Activated CD4-positive, alpha-beta T cell treated with anti-CD3 and anti-CD28 coated beads for 48 hours (primary cell): Measurements from ENCODE around the gene NKX1-1.

Source experiments
- DNase-seq: peaks from one replicate; pipeline ENCODE4 v3.0.0-alpha.2; 2020

NKX1-1 gene

DNA sequence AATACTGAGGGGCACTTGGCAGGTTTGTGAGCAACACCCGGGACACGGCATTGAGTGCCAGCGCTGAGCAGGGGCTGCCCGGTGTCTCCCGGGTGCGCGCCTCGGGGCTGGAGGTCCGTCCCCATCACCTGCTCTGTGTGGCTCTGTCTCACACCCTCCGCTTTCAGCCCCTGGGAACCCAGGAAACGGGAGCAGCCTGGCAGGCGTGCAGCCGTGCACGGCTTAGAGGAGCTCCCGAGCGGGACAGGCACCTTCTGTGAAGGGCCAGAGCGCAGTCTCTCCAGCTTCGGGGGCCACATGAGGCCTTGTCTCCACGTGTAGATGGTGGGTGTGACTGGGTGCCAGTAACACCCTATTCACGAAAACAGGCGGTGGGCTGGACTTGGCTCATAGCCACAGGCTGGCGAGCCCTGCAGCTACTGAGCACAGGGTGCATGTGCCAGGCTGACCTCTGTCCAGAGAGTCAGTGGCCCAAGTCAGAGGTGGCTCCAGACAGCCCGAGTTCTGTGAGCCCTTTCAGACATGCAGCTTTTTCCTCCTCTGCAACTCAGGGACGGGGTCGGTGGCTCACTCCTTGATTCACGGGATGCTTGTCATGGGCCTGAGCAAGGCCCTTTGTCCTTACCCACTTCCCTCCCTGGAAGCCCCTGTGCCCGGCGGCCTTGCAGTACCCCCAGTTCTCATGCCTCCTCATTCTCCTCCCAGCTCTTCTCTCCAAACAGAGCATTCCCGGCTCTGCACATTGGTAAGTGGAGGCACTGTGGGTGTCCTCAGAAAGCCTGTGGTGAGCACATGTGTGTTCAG, 35.7 kb downstream of the NKX1-1 start:
- no peak for DNase-seq

DNA sequence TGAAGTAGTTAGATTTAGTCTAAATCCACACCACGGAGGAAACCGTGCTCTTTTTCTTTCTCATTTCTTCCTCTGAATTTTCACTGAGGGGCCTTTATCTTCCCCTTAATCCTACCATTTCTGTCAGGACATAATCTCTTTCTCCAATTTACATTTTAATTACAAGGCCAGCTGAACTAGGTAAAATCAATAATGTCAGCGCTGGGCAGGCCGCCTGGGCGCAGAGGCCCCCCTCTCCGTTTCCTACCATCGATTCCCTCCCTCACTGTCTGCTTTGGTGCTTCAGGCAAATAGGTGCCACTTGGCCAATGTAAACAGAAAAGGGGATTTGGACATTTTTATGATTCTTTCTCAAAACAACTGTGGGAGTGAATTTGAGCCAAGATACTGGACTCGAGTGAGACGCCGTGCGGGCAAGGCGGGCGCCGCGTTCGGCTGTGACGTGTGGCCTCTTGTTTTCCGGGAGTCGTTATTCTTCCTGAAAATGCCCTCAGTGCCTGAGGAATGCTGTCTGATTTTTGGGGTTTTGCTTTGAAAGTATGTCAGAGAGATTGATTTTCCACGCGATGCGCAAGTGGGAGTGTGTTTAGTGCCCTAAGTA, 36.7 kb downstream of the NKX1-1 start:
- no peak for DNase-seq

DNA sequence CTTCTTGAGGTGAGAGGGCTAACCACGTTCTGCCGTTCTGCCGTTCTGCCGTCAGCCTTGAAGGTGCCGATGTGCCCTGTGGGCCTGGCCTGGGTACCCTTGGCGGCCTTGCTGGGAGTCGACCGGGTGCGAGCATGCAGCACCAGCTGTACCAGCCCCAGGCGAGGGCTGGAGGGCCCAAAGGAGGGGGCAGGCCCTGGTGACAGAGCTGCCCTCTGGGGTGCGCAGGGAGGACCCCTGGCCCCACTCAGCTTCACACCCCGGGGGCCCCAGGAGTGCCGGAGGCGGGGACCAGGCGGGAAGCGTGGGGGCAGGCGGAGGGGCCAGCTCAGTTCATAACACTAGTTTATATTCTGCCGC, 37.2 kb downstream of the NKX1-1 start:
- DNase-seq, result no peak

DNA sequence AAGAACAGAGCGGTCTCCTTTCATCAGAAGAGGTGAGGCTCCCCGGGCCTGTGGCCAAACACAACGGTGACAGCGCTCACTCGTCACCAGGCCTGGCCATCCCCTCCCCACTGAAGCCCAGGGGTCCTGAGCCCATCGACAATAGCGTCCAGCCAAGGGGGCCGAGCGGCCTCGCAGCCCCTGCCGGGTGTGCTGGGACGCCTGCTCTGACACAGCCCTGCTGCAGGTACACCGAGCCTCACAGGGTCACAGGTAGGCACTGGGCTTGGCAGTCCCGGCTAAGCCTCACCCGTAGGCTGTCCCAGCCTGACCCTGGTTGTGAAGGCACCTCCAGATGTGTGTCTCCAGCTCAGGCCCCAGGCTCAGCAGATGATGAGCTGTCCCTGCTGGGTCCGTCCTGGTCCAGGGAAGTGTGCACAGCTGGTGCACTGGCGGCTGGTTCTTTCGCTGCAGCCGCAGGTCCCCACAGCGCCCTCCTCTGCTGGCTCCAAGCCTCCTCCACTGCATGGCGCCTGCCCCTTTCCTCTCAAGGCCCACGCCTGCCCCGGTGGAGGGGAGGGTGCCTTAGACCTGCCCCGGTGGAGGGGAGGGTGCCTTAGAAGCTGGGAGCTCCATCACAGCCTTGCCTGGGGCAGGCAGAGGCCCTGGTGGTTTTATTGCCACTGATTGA, 37.7 kb downstream of the NKX1-1 start:
- DNase-seq, result no peak

DNA sequence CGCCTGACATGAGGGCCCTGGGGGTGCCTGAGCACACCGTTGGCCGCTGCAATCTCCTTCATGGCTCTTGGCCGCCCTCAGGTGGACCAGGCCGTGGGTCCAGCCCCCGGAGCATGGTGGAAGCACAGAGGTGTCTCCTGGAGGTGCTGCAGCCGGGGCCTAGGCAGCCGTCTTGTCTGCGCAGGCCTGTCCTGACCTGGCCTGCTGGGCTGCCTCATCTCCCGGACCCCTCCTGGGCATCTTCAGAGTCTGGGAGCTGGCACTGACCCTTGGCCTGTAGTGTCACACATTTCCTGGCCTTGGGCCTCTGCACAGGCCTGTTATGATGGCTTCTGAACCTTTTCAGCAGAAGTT, 38.3 kb downstream of the NKX1-1 start:
- no peak for DNase-seq

DNA sequence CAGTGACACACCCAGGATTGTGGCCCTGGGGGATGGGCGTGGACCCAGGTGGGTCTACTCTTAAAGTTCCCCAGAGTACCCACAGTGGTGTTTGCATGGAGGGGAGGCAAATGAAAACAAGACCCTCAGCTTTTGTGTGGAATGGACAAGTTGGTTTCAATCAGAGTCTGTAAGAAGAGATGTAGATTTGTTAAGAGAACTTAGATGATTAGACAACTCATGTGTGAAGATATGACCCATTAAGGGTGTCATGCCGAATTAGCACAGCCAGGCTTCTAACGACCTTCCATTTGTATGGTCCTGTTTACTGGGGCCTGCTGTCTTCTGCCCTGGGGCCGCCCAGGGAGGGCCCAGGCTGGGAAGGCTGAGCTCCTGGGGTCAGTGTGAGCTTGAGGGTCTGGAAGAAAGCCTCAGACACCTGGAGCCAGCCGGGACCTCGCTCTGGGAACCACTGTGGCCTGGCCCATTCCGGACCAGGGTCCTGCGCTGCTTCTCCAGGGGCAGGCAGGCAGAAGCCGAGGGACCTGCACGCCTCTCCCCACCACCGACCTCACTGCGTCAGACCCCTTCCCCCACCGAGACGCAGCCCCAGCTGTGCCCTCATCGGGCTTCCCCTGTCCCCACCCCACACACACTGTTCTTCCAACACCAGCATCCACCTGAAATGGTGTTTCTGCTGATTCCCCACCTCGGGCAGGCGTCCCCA, 38.9 kb downstream of the NKX1-1 start:
- DNase-seq, result no peak

DNA sequence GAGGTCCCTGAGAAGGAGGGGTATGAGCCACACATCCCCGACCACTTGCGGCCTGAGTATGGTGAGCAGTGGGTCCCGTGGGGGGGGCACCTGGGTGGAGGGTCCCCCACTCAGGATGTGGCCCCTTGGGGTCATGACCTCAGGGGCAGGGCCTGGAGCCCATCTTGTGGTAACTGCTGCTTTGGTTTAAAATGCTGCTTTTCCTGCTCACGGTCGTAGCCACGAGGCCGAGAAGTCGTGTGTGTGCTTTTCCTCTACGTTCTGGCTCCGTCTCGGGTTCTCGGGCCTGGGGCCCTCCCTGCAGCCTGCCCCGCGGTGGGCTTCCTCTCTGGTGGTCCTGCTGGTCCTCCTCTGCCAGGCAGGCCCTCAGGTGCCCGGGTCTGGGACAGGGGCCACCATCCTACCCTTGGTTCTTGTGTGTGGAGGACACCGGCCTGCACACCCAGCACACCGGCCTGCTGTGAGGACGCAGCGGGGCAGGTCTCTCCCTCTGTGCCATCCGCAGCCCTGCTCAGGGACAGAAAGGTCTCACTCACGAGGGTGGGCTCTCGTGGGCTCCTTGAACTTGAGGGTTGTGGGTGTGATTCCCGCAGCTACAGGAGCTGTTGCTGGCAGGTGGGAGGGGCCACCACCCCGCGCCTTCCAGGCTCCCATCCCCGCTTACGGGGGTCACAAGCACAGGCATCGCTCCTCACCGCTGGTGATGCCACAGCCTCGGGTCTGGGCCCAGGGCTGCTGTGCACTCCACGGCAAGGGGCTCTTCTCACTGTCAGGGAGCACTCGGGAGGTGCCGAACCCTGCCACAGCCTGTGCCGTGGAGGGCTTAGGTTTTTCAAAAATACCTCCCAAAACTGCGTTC, 39.6 kb downstream of the NKX1-1 start:
- DNase-seq, result no peak

DNA sequence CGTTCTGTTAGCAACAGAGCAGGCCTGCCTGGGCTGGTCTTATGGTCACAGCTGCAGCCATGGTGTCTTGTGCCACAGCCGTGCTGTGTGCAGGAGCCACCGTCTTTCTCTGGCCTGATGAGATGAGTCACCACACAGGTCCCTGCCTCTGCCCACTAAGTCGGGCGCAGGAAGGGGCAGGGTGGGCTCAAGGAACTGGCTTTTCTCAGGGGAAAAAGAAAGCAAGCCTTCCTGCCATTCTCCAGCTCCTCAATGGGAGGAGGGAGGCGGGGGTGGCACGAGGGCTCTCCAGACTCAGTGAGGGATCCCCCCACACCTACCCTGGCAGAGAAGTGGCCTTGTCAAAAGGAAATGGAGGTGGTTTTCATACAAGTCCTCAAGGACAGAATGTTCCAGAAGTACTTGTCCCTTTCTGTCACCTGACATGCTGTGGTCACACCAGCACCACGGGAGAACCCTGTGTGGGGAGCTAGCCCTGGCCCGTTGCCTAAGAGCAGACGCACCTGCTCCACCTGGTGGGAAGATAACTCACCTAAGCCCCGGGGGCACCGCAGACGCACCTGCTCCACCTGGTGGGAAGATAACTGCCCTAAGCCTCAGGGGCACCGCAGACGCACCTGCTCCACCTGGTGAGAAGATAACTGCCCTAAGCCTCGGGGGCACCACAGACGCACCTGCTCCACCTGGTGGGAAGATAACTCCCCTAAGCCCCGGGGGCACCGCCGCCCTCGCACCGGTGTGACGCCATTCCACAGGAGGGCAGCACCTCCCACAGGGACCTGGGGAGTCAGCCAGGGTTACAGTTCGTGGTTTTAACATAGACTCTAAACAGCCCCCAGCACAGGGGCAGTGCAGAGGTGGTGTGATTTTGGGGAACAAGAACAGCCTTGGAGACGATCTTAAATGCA, 40.7 kb downstream of the NKX1-1 start:
- no peak for DNase-seq

DNA sequence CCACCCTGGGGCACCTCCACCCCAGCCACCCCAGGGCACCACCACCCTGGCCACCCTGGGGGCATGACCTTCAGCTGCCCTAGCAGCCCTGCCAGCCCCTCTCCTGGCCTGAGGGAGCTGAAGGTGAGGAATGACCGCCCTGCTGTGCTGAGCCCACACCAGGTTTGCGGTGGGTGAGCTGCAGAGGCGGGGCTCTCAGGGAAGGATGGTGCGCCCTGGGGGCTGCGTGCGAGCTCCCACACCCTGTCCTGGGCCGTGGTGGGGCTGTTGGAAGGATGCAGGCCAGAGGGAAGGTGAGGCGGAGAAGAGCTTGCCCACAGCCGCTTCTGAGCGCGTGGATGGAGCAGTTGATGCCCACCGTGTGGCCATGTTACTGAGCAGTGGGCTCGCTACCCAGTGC, 41.5 kb downstream of the NKX1-1 start:
- DNase-seq, result no peak

DNA sequence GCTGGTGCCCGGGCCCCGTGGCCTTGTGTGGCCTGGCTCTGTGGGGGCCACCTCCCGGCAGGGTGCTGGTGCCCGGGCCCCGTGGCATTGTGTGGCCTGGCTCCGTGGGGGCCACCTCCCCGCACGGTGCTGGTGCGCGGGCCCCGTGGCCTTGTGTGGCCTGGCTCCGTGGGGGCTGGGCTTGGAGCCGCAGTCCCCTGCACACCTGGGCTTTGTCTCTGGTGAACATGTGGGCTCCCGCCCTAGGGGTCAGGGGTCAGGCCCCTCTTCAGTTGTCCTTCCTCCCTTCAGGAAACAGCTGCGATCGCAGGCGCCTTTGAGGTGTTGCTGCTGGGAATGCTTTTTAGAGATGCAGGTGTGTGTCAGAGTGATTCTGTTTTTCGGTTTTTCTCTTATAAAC, 42.0 kb downstream of the NKX1-1 start:
- no peak for DNase-seq

DNA sequence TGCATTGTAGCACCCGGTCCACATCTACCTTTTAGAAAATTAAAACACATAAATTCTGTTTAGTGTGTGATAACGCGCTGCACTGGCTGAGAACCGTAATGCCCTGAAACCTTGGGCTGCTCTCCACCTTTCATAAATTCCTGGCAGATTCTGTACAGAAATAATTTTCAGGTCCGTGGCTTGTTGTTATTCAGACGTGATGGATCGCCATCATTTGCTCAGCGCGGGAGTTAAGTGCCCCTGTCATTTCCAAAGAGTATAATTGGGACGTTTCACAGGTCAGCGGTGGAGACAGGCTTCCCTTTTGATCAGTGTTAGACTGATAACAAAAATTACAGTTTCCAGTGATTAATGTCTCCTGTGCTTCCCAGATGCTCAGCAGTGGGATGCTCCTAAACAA, 42.7 kb downstream of the NKX1-1 start:
- DNase-seq, result no peak

DNA sequence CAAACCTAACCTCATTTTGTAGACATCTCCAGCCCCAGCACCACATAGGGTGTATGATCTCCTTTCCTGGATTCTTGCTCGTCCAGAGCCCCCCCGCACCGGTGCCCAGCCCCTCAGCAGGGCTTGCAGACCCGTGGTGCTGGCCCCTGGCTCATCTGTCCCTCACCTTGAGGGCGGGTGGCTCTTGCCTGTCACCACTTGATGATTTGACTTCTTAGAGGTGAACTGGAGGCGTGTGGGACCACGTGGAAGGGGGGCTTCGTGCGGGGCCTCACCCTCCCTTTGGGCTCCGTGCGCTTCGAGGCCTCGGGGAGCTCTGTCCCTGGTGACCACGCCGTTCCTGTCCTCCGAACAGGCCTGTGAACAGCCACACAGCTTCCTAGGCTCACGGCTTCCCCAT, 43.7 kb downstream of the NKX1-1 start:
- no peak for DNase-seq

DNA sequence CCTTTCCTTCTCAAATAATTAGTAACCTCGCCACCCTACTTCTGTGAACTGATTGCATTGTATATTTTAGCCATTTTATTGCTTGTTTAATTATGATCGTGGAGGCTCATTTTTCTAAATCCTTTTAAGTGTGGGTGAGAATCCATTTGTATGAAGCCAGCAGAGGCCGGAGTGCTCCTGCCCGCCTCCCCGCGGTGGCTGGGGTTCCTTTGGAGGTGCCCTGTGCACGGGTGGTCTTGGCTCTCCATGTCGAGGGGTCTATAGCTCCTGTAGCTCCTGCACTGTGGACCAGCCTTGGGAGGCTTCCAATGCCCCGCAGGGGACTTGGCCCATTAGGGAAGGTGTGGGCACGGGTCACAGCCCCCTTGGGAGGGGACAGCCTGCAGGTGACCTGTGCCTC, 44.2 kb downstream of the NKX1-1 start:
- DNase-seq, result no peak

DNA sequence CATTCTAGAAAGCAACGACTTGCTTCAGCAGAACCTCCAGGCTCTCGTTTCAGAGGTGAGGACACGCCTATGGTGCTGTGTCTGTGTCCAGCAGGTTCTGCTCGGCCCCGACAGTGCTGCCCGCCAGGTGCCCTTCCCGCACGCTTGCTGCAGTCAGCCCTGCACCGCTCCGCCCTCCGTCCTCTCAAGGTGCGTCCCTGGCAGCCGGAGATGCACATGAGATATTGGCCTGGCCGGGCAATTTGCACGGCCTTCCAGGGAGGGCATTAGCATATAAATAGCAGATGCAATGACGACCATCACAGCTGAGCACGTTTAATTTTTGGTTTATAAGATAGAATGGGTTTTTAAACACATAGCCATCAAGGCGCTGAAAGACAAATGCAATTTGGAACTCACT, 44.8 kb downstream of the NKX1-1 start:
- no peak for DNase-seq

DNA sequence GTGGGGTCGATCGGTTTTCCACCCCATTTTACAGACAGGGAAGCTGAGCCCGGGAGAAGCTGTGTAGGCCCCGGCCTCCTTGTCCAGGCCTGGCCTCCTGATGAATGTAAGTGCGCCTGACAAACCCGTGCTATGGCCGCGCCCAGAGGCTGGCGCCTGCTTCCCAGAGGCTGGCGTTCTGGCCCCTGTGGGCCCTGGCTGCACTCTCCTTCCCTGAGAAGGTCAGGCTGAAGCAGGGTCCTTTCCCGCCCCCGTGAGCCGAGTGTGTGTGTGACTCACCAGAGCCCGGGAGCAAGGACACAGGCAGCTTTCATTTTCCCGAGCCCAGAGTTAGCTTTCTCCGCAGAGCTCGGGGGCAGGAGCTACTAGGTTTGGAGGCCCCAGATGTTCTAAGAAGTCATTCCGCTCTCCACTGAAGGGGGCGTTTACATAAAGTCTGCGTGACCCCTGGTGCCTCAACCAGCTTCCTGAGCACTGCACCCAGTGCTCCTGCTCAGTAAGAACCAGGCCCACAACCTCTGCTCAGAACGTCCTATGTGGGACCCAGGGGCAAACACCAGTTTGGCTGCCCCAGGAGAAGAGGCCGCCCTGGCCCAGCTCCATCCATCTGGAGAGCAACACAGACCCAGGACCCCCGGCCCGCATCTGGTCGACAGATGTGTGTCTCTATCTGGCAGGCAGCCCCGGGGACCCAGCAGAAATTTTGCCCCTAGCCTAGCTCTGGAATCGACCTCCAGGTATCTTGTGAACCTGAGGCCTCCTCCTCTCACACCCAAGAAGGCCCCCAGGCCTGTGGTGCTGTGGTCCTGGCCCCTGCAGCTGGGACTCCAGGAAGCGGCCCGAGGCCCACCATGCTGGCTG, 45.6 kb downstream of the NKX1-1 start:
- no peak for DNase-seq

DNA sequence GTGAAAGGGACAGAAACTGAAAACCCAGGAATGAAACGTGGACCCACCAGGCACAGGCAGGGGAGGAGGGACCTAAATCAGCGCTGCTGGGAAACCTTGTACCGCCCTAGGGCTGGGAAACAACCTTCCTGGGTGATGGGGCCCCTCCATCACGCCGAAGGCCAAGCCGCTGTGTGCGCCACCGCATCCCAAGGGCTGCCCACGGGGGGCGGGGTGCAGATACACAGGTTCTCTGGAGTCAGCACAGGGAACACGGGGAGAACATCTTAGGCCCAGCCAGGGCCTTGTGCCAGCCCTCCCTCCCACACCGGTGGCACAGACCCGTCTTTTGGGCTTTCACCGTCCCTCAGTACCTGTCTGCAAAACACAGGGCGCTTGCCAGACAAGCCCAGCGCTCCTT, 46.3 kb downstream of the NKX1-1 start:
- DNase-seq, result no peak

DNA sequence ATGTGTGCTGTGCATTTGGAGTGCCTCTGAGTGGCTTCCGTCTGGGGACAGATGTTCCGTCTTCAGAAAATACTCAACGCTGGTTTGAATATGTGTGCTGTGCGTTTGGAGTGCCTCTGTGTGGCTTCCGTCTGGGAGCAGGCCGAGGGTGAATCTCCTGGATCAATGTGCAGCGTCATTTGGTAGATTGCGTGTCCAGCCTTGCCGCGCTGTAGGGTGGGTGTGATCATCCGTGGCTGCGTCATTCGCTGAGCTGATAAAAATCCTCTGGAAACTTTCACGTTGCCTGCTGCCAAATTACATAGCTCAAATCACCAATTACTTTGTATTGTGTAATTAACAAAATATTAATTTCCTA, 47.1 kb downstream of the NKX1-1 start:
- no peak for DNase-seq

DNA sequence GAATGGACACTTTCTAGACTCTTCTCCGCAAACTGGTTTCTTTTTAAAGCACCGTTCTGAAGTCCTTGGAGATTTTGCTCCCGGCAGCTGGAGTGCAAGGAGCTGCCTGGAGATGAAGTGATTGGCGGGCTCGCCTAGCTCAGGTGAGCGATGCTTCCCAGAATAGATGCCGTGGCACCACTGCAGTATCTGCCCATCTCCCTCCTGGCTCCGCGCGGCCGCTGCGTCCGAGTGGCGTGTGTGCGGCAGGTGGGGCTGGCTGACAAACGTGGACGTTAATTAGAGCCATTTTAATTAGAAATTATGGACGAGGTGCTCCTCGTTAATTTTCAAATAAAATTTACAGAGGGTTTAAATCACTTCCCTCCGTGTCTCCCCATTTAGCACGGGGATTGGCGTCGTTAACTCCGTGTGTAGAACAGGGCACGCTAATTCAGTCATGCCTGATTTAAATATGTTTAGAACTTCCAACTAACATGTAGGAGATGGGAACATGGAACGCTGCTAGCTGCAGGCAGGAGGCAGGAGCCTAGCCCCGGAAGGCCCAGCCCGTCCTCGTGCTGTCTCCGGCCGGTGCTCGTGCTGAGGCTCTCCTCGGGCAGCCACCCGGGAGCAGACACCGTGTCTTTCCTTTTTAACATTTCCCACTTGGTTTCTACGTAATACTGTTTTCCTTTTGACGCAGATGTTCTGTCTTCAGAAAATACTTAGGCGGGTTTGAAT, 47.7 kb downstream of the NKX1-1 start:
- DNase-seq, result no peak

DNA sequence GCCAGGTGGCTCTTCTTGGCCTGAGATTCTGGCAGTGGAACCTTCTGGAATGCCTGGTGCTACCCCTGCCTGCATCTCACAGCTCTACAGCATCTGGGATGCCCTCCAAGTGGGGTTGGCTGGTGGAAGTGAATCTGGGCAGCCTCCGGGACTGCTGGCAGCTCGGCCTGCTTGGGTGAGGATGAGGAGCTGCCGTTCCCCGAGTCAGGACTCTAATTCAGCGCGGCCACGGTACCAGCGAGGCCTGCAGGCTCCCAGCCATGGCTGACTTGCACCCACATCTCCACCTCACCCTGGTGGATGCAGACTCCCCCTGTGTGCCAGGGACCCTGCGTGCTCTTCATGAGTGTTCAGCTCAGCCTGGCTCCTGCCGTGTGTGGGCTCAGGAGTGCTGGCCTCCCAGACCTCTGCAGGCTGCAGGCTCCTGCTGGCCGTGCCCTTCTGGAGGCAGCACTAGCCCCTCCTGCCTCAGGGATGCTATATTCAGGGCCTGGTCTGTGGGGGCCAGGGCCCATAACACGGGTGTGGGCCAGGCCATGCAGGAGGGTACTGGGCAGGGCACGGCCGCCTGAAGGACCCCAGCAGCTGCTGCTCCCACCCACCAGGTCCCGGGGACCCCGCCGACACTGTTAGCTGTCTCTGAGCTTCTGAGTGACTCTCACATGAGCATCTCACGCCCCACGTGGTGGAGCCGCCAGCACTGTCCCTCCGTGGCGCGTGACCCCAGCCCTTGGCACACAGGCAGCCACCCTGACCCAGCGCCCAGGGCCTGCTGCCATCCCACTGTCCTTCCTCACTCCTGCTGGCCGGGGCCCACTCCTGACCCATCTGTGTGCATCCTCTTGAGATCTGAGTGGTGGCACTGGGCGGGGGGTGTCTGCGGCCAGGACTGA, 48.6 kb downstream of the NKX1-1 start:
- DNase-seq, result no peak
